WI38 (cell line): ENCODE results near the gene CDK12.
"Not testable (repeated sequence)": the region's sequence is repeated elsewhere in the genome, so short reads cannot be mapped to it uniquely, and the experiment has no call there.

ENCODE experiments used
- H3K4me3 ChIP-seq: 2 replicates; pipeline ENCODE4 v1.5.1; 2011; ENCODE audit warnings: low read depth, mild to moderate bottlenecking, control low read depth, low read length
- TF ChIP-seq, protein P1 (sequence below): IDR thresholded peaks from 2 replicates; pipeline ENCODE4 v1.5.1; 2012; ENCODE audit warnings: low read depth, mild to moderate bottlenecking, control low read depth, low read length

The CDK12 gene

DNA sequence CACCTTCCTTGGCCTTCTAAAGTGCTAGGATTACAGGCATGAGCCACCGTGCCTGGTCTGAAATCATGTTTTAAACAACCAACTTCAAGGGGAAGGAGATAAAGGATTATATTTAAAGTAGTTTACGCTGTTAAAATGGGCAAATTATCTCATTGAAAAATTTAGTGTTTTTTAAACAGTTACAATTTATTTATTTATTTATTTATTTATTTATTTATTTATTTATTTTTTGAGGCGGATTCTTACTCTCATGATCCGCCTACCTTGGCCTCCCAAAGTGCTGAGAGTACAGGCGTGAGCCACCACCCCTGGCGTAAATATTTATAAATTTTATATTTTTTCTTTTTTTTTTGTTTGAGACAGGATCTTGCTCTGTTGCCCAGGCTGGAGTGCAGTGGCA lies 22.2 kb downstream of the CDK12 start:
- TF ChIP-seq, protein P1, sequence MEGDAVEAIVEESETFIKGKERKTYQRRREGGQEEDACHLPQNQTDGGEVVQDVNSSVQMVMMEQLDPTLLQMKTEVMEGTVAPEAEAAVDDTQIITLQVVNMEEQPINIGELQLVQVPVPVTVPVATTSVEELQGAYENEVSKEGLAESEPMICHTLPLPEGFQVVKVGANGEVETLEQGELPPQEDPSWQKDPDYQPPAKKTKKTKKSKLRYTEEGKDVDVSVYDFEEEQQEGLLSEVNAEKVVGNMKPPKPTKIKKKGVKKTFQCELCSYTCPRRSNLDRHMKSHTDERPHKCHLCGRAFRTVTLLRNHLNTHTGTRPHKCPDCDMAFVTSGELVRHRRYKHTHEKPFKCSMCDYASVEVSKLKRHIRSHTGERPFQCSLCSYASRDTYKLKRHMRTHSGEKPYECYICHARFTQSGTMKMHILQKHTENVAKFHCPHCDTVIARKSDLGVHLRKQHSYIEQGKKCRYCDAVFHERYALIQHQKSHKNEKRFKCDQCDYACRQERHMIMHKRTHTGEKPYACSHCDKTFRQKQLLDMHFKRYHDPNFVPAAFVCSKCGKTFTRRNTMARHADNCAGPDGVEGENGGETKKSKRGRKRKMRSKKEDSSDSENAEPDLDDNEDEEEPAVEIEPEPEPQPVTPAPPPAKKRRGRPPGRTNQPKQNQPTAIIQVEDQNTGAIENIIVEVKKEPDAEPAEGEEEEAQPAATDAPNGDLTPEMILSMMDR, result no peak
- no peak overlapping the region for H3K4me3 ChIP-seq

DNA sequence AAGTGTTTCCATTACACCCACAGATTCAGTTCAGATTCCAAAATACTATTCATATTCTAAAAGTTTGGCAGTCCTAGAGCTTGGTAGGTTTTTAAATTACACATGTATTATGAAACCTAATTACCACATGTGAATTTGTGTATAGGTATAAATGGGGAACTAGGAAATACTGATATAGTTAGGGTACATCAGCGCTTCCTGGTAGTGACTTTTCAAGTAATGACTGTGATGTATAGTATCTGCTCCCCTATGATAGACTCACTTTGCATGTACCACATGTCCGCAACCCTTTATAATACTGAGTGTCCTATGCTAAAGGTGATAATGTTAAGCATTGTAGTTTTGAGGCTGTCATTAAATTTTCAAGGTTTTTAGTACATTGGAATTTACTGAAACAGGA lies 22.9 kb downstream of the CDK12 start:
- TF ChIP-seq, protein P1, result no peak
- no peak overlapping the region for H3K4me3 ChIP-seq

GRCh38 chr17:39485555-39485954 lies 24.3 kb downstream of the CDK12 start:
- H3K4me3 ChIP-seq, result no peak overlapping the region
- TF ChIP-seq, protein P1, result no peak

- no peak overlapping the region for H3K4me3 ChIP-seq
- TF ChIP-seq, protein P1, result no peak
These were observed 25.0 kb downstream of the CDK12 start for GRCh38 chr17:39486242-39486641.

GRCh38 chr17:39487490-39487889 lies 26.2 kb downstream of the CDK12 start:
- not testable (repeated sequence) for H3K4me3 ChIP-seq

DNA sequence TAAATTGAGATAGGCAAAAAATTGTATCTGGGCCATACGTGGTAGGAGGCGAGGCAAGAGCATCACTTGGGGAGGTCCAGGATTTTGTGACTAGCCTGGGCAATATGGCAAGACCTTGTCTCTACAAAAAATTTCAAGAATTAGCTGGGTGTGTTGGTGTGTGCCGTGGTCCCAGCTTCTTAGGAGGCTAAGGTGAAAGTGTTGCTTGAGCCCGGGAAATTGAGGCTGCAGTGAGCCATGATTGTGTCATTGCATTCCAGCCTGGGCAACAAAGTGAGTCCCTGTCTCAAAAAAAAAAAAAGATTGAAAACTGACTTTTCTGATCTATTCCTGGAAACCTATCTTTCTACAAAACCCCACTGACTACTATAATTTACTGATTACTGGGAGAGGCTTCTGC lies 26.7 kb downstream of the CDK12 start:
- no peak overlapping the region for H3K4me3 ChIP-seq

GRCh38 chr17:39496921-39497320 lies 35.6 kb downstream of the CDK12 start:
- H3K4me3 ChIP-seq, result not testable (repeated sequence)

More for the DNA sequence above, 26.7 kb downstream of the CDK12 start:
- TF ChIP-seq, protein P1, result no peak

DNA sequence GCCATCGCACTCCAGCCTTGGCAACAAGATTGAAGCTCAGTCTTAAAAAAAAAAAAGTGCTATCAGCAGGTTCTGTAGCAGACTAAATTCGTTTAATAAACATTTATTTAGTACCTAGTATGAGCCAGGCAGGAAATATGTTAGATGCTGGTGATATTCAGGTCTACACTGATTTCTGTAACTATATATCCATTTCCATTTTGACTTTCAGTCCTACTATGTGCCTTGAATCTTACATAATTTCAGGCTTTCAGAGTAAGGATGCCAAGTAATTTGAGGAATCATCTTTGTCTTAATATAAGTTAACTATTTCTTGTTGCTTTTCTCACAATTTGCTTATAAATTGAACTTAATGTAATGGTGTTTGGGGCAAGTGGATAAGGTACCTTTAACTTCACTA lies 46.2 kb downstream of the CDK12 start:
- TF ChIP-seq, protein P1, result no peak
- H3K4me3 ChIP-seq, result no peak overlapping the region
